Loucy (cell line): ENCODE measurements around the gene C19orf85.

Experiments
- H2AFZ ChIP-seq: fragments of 200-600 bp; sonication (generic); 2 replicates; pipeline ENCODE4 v1.6.0; 2016; ENCODE audit warnings: antibody characterized with exemption, mild to moderate bottlenecking, low read length, moderate library complexity
- H3F3A ChIP-seq: fragments of 200-600 bp; 2 replicates; pipeline ENCODE4 v1.6.0; 2016; ENCODE audit warnings: antibody characterized with exemption, low read depth, mild to moderate bottlenecking
- H3K27me3 ChIP-seq: fragments of 200-600 bp; sonication (generic); 2 replicates; pipeline ENCODE4 v1.6.1; 2014; ENCODE audit warnings: low read length, mild to moderate bottlenecking; ENCODE audit not compliant: insufficient read depth, poor library complexity, severe bottlenecking
- H3K36me3 ChIP-seq: fragments of 200-600 bp; sonication (generic); 2 replicates; pipeline ENCODE4 v1.6.1; 2016; ENCODE audit warnings: low read length; ENCODE audit not compliant: insufficient read depth
- H3K4me1 ChIP-seq: fragments of 200-600 bp; sonication (generic); 2 replicates; pipeline ENCODE4 v1.5.1; 2014; ENCODE audit warnings: low read length, mild to moderate bottlenecking; ENCODE audit not compliant: insufficient read depth, poor library complexity, severe bottlenecking
- H3K4me2 ChIP-seq: fragments of 200-600 bp; sonication (generic); 2 replicates; pipeline ENCODE4 v1.6.0; 2014; ENCODE audit warnings: antibody characterized with exemption, low read length, low read depth, mild to moderate bottlenecking; ENCODE audit not compliant: poor library complexity, severe bottlenecking
- H3K4me3 ChIP-seq: fragments of 200-600 bp; sonication (generic); 2 replicates; pipeline ENCODE4 v1.5.1; 2014; ENCODE audit warnings: low read length, mild to moderate bottlenecking, mixed read lengths; ENCODE audit not compliant: poor library complexity, severe bottlenecking
- H3K79me2 ChIP-seq: fragments of 200-600 bp; sonication (generic); 2 replicates; pipeline ENCODE4 v1.6.1; 2014; ENCODE audit warnings: low read length; ENCODE audit not compliant: insufficient read depth
- H3K9ac ChIP-seq: fragments of 200-600 bp; sonication (generic); 2 replicates; pipeline ENCODE4 v1.6.0; 2014; ENCODE audit warnings: mild to moderate bottlenecking, low read depth, low read length, moderate library complexity; ENCODE audit not compliant: poor library complexity, severe bottlenecking
- H3K9me2 ChIP-seq: fragments of 200-600 bp; sonication (generic); replicated peaks from 2 replicates; pipeline ENCODE4 v1.6.1; 2016; ENCODE audit warnings: low read depth, low read length, mixed read lengths
- H3K9me3 ChIP-seq: fragments of 200-600 bp; sonication (generic); 2 replicates; pipeline ENCODE4 v1.6.1; 2014; ENCODE audit warnings: mild to moderate bottlenecking, antibody characterized with exemption, low read length, low read depth; ENCODE audit not compliant: insufficient read depth
- H4K20me1 ChIP-seq: fragments of 200-600 bp; sonication (generic); 2 replicates; pipeline ENCODE4 v1.6.0; 2014; ENCODE audit warnings: antibody characterized with exemption, low read length, mild to moderate bottlenecking; ENCODE audit not compliant: insufficient read depth, poor library complexity, severe bottlenecking
- CTCF ChIP-seq: fragments of 200-600 bp; sonication (generic); conservative IDR thresholded peaks from 2 replicates; pipeline ENCODE4 v1.5.1; 2014; ENCODE audit warnings: mild to moderate bottlenecking, antibody characterized with exemption, low read length
- EZH2phosphoT487 ChIP-seq: fragments of 200-600 bp; IDR thresholded peaks from 2 replicates; pipeline ENCODE4 v1.6.1; 2018; ENCODE audit warnings: antibody characterized with exemption, mild to moderate bottlenecking, moderate library complexity, borderline replicate concordance

C19orf85 gene

GRCh38 chr19:55468054-55468393 lies 3.5 kb upstream of the C19orf85 start:
- H3K79me2 ChIP-seq: no peaks in the 10 kb centered on the region
- H3F3A ChIP-seq: no peaks in the 10 kb centered on the region
- peak overlapping the region; percentile 77 for H2AFZ ChIP-seq
- H3K9me2 ChIP-seq: no peaks in the 10 kb centered on the region
- no peaks in the 10 kb centered on the region for H4K20me1 ChIP-seq
- H3K4me1 ChIP-seq: no peaks in the 10 kb centered on the region
- no peak for TF ChIP-seq EZH2phosphoT487
- TF ChIP-seq CTCF: peak; percentile 17; the same call in 1 of the 2 replicates
- H3K27me3 ChIP-seq: no peaks in the 10 kb centered on the region
- no peaks in the 10 kb centered on the region for H3K9me3 ChIP-seq
- H3K4me3 ChIP-seq: no peak overlapping the region
- H3K4me2 ChIP-seq: no peak overlapping the region
- no peaks in the 10 kb centered on the region for H3K36me3 ChIP-seq
- no peak overlapping the region for H3K9ac ChIP-seq

GRCh38 chr19:55467236-55468053 lies 2.9 kb upstream of the C19orf85 start:
- H3K9me2 ChIP-seq: no peaks in the 10 kb centered on the region
- TF ChIP-seq EZH2phosphoT487: no peak
- TF ChIP-seq CTCF: peak; percentile 98
- no peaks in the 10 kb centered on the region for H3K79me2 ChIP-seq
- H3K4me1 ChIP-seq: peaks cover 2% of the 10 kb centered on the region
- no peaks in the 10 kb centered on the region for H3K36me3 ChIP-seq
- peak overlapping the region; percentile 77 for H2AFZ ChIP-seq
- H3K4me2 ChIP-seq: no peak overlapping the region
- H4K20me1 ChIP-seq: no peaks in the 10 kb centered on the region
- H3K9me3 ChIP-seq: no peaks in the 10 kb centered on the region
- no peak overlapping the region for H3K9ac ChIP-seq
- no peak overlapping the region for H3K4me3 ChIP-seq
- no peaks in the 10 kb centered on the region for H3F3A ChIP-seq
- H3K27me3 ChIP-seq: no peaks in the 10 kb centered on the region

- Histone ChIP-seq H3K79me2 (peaks cover 1% of the 10 kb centered on the region), H3F3A (no peaks in the 10 kb centered on the region), H2AFZ (no peak overlapping the region), H3K9me2 (no peaks in the 10 kb centered on the region), H4K20me1 (no peaks in the 10 kb centered on the region), H3K4me3 (no peak overlapping the region), H3K36me3 (no peaks in the 10 kb centered on the region), H3K9me3 (no peaks in the 10 kb centered on the region), H3K27me3 (peaks cover 1% of the 10 kb centered on the region), H3K9ac (no peak overlapping the region), H3K4me1 (peaks cover 6% of the 10 kb centered on the region), H3K4me2 (no peak overlapping the region)
- TF ChIP-seq CTCF: no peak
- TF ChIP-seq EZH2phosphoT487: no peak
Measured at GRCh38 chr19:55466241-55466614, 1.7 kb upstream of the C19orf85 start.
